Measurements from ENCODE around the gene PAX4. TPM values are rescaled to one million over a fixed set of nuclear protein-coding genes. Genes with fewer than 3 reads are reported as not detected.

PAX4 gene
- total RNA-seq, 1 donor from 2014 or later, result not detected

DNA sequence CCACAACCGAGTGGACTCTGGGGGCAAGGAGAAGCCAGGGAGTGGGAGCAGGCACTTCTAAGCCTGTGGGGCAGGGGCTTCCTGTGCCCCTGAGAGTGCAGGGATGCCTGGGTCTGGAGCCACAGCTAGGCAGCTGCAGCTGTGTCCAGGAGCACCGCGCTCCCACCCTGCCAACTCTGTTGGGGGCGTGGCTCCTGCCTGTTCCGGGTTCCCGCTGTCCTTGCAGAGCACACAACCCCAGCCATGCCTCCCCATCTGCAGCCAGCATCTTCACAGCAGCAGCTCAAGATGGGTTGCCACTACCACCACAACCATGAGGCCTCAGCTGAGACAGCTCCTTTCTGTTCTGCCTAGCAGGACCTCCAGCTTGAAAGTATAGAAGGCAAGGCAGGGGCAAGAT is 8.6 kb downstream of the PAX4 start:
- no peaks in the 10 kb centered on the region for H3K4me1 ChIP-seq (ENCODE audit: insufficient read depth, low read length)
- Mint-ChIP-seq H3K9me3 (ENCODE audit: unreplicated experiment) (peaks cover 14% of the 10 kb centered on the region), H3K27me3 (ENCODE audit: low read depth, unreplicated experiment) (peaks cover 22% of the 10 kb centered on the region), H3K4me1 (ENCODE audit: low read depth, unreplicated experiment) (no peaks in the 10 kb centered on the region), H3K36me3 (ENCODE audit: low read depth, unreplicated experiment) (no peaks in the 10 kb centered on the region), H3K27ac (ENCODE audit: unreplicated experiment) (no peak overlapping the region), H3K4me3 (ENCODE audit: unreplicated experiment) (no peak overlapping the region)
- no peak for TF ChIP-seq EZH2 (IDR thresholded peaks at IDR 0.05; ENCODE audit: insufficient read depth, low read length)
- no peak overlapping the region for H3K9ac ChIP-seq (ENCODE audit: low read length)
- H3K27ac ChIP-seq (ENCODE audit: low read depth, low read length), result no peak overlapping the region
- DNase-seq (ENCODE audit: low read depth), result no peak
- no peak overlapping the region for H3K4me3 ChIP-seq (ENCODE audit: insufficient read depth, low read depth, low read length)
- no peaks in the 10 kb centered on the region for H3K36me3 ChIP-seq (ENCODE audit: insufficient read depth, low read length)
- H3K4me2 ChIP-seq (ENCODE audit: low read length), result no peak overlapping the region
- H4K20me1 ChIP-seq (ENCODE audit: insufficient read depth, low read length), result no peaks in the 10 kb centered on the region
- no peak overlapping the region for H2AFZ ChIP-seq (ENCODE audit: low read depth, low read length)
- H3K79me2 ChIP-seq (ENCODE audit: insufficient read depth, low read length), result no peaks in the 10 kb centered on the region
- no peaks in the 10 kb centered on the region for H3K9me3 ChIP-seq (ENCODE audit: insufficient read depth, low read depth, low read length)
- H3K27me3 ChIP-seq (ENCODE audit: insufficient read depth, low read length), result no peaks in the 10 kb centered on the region
- FAIRE-seq, result no peak

- no peaks in the 10 kb centered on the region for H3K9me3 ChIP-seq (ENCODE audit: insufficient read depth, low read depth, low read length)
- no peak overlapping the region for H3K4me3 ChIP-seq (ENCODE audit: insufficient read depth, low read depth, low read length)
- TF ChIP-seq EZH2 (IDR thresholded peaks at IDR 0.05; ENCODE audit: insufficient read depth, low read length), result no peak
- no peak for TF ChIP-seq CTCF (IDR thresholded peaks at IDR 0.05; ENCODE audit: insufficient read depth, low read depth, low read length)
- H2AFZ ChIP-seq (ENCODE audit: low read depth, low read length), result no peak overlapping the region
- FAIRE-seq (no peak), DNase-seq (ENCODE audit: low read depth) (no peak)
- Mint-ChIP-seq H3K36me3 (ENCODE audit: low read depth, unreplicated experiment) (no peaks in the 10 kb centered on the region), H3K27ac (ENCODE audit: unreplicated experiment) (no peak overlapping the region), H3K9me3 (ENCODE audit: unreplicated experiment) (peaks cover 13% of the 10 kb centered on the region), H3K4me1 (ENCODE audit: low read depth, unreplicated experiment) (no peaks in the 10 kb centered on the region), H3K4me3 (ENCODE audit: unreplicated experiment) (no peak overlapping the region), H3K27me3 (ENCODE audit: low read depth, unreplicated experiment) (peaks cover 13% of the 10 kb centered on the region)
- H3K4me2 ChIP-seq (ENCODE audit: low read length), result no peak overlapping the region
- no peaks in the 10 kb centered on the region for H3K4me1 ChIP-seq (ENCODE audit: insufficient read depth, low read length)
- H3K27ac ChIP-seq (ENCODE audit: low read depth, low read length), result no peak overlapping the region
- H3K27me3 ChIP-seq (ENCODE audit: insufficient read depth, low read length), result no peaks in the 10 kb centered on the region
- H3K79me2 ChIP-seq (ENCODE audit: insufficient read depth, low read length), result no peaks in the 10 kb centered on the region
- H3K9ac ChIP-seq (ENCODE audit: low read length), result no peak overlapping the region
- no peaks in the 10 kb centered on the region for H3K36me3 ChIP-seq (ENCODE audit: insufficient read depth, low read length)
- H4K20me1 ChIP-seq (ENCODE audit: insufficient read depth, low read length), result no peaks in the 10 kb centered on the region
Observed at GRCh38 chr7:127608446-127608845, 9.5 kb downstream of the PAX4 start.

GRCh38 chr7:127600885-127601284 is 17.1 kb downstream of the PAX4 start:
- no peak overlapping the region for H3K4me3 Mint-ChIP-seq (ENCODE audit: unreplicated experiment)
- no peaks in the 10 kb centered on the region for H3K79me2 ChIP-seq (ENCODE audit: insufficient read depth, low read length)
- no peak overlapping the region for H3K9ac ChIP-seq (ENCODE audit: low read length)
- H3K36me3 ChIP-seq (ENCODE audit: insufficient read depth, low read length), result no peaks in the 10 kb centered on the region
- DNase-seq (ENCODE audit: low read depth) (no peak), FAIRE-seq (no peak)
- no peaks in the 10 kb centered on the region for H3K36me3 Mint-ChIP-seq (ENCODE audit: low read depth, unreplicated experiment)
- no peak overlapping the region for H3K27ac Mint-ChIP-seq (ENCODE audit: unreplicated experiment)
- peaks cover 3% of the 10 kb centered on the region for H3K27me3 ChIP-seq (ENCODE audit: insufficient read depth, low read length)
- no peak overlapping the region for H3K27ac ChIP-seq (ENCODE audit: low read depth, low read length)
- H4K20me1 ChIP-seq (ENCODE audit: insufficient read depth, low read length), result no peaks in the 10 kb centered on the region
- no peaks in the 10 kb centered on the region for H3K9me3 ChIP-seq (ENCODE audit: insufficient read depth, low read depth, low read length)
- no peaks in the 10 kb centered on the region for H3K4me1 ChIP-seq (ENCODE audit: insufficient read depth, low read length)
- no peak overlapping the region for H3K4me3 ChIP-seq (ENCODE audit: insufficient read depth, low read depth, low read length)
- no peak for TF ChIP-seq CTCF (IDR thresholded peaks at IDR 0.05; ENCODE audit: insufficient read depth, low read depth, low read length)
- TF ChIP-seq EZH2 (IDR thresholded peaks at IDR 0.05; ENCODE audit: insufficient read depth, low read length), result no peak
- no peaks in the 10 kb centered on the region for H3K4me1 Mint-ChIP-seq (ENCODE audit: low read depth, unreplicated experiment)
- peaks cover 8% of the 10 kb centered on the region for H3K9me3 Mint-ChIP-seq (ENCODE audit: unreplicated experiment)
- no peak overlapping the region for H3K4me2 ChIP-seq (ENCODE audit: low read length)
- H3K27me3 Mint-ChIP-seq (ENCODE audit: low read depth, unreplicated experiment), result peaks cover 5% of the 10 kb centered on the region
- H2AFZ ChIP-seq (ENCODE audit: low read depth, low read length), result no peak overlapping the region
